Measurements from ENCODE around the gene MMAB.

Gene MMAB

GRCh38 chr12:109559200-109559505 is 14.2 kb downstream of the MMAB start:
- DNase-seq (ENCODE audit: low read depth) = no peak

GRCh38 chr12:109558374-109559199 is 14.7 kb downstream of the MMAB start:
- DNase-seq (ENCODE audit: low read depth) = no peak

GRCh38 chr12:109557805-109558204 is 15.5 kb downstream of the MMAB start:
- DNase-seq (ENCODE audit: low read depth) = no peak

GRCh38 chr12:109557200-109557599 is 16.1 kb downstream of the MMAB start:
- no peak for DNase-seq (ENCODE audit: low read depth)

GRCh38 chr12:109555431-109556315 is 17.6 kb downstream of the MMAB start:
- no peak for DNase-seq (ENCODE audit: low read depth)

GRCh38 chr12:109554761-109555160 is 18.5 kb downstream of the MMAB start:
- DNase-seq (ENCODE audit: low read depth) = no peak

- no peak for DNase-seq (ENCODE audit: low read depth)
Observed at GRCh38 chr12:109553906-109554500, 19.3 kb downstream of the MMAB start.

GRCh38 chr12:109553483-109553882 is 19.8 kb downstream of the MMAB start:
- no peak for DNase-seq (ENCODE audit: low read depth)

- no peak for DNase-seq (ENCODE audit: low read depth)
Observed at GRCh38 chr12:109552971-109553370, 20.3 kb downstream of the MMAB start.

GRCh38 chr12:109551108-109551507 is 22.2 kb downstream of the MMAB start:
- no peak for DNase-seq (ENCODE audit: low read depth)

- no peak for DNase-seq (ENCODE audit: low read depth)
Observed at GRCh38 chr12:109550281-109550680, 23.0 kb downstream of the MMAB start.

- DNase-seq (ENCODE audit: low read depth) = no peak
Observed at GRCh38 chr12:109549613-109550270, 23.6 kb downstream of the MMAB start.

- DNase-seq (ENCODE audit: low read depth) = no peak
Observed at GRCh38 chr12:109548258-109548657, 25.0 kb downstream of the MMAB start.

- DNase-seq (ENCODE audit: low read depth) = no peak
Observed at GRCh38 chr12:109547286-109547685, 26.0 kb downstream of the MMAB start.

GRCh38 chr12:109545826-109546225 is 27.5 kb downstream of the MMAB start:
- no peak for DNase-seq (ENCODE audit: low read depth)

GRCh38 chr12:109544955-109545531 is 28.3 kb downstream of the MMAB start:
- no peak for DNase-seq (ENCODE audit: low read depth)

GRCh38 chr12:109542876-109543275 is 30.4 kb downstream of the MMAB start:
- no peak for DNase-seq (ENCODE audit: low read depth)

- no peak for DNase-seq (ENCODE audit: low read depth)
Observed at GRCh38 chr12:109542014-109542413, 31.3 kb downstream of the MMAB start.

- no peak for DNase-seq (ENCODE audit: low read depth)
Observed at GRCh38 chr12:109541413-109541726, 31.9 kb downstream of the MMAB start.

GRCh38 chr12:109540526-109541412 is 32.5 kb downstream of the MMAB start:
- no peak for DNase-seq (ENCODE audit: low read depth)

GRCh38 chr12:109539508-109539907 is 33.8 kb downstream of the MMAB start:
- no peak for DNase-seq (ENCODE audit: low read depth)

All from T follicular helper cell (primary cell).